Duodenal mucosa (tissue), 2 donors: Measurements from ENCODE around the gene RFX1.
"Not testable (repeated sequence)": the region's sequence is repeated elsewhere in the genome, so short reads cannot be mapped to it uniquely, and the experiment has no call there.

Experiments used
- H3K27ac ChIP-seq: one replicate; pipeline ENCODE4 v1.7.0; 2013; ENCODE audit warnings: low read depth, low read length
- H3K27me3 ChIP-seq, 2 donors: one replicate each; pipeline ENCODE4 v1.7.0; 2013; ENCODE audit warnings: low read length in 2 of 2, control low read depth in 1 of 2; ENCODE audit not compliant: insufficient read depth in 2 of 2, control insufficient read depth in 1 of 2
- H3K36me3 ChIP-seq, 2 donors: one replicate each; pipeline ENCODE4 v1.7.0; 2013; ENCODE audit warnings: low read length in 2 of 2, control low read depth in 1 of 2; ENCODE audit not compliant: insufficient read depth in 2 of 2, control insufficient read depth in 1 of 2
- H3K4me1 ChIP-seq, 2 donors: one replicate each; pipeline ENCODE4 v1.7.0; 2013; ENCODE audit warnings: low read length in 2 of 2, control low read depth in 1 of 2; ENCODE audit not compliant: insufficient read depth in 2 of 2, control insufficient read depth in 1 of 2
- H3K4me3 ChIP-seq, 2 donors: one replicate each; pipeline ENCODE4 v1.7.0; 2013; ENCODE audit warnings: low read length in 2 of 2, low read depth in 1 of 2
- H3K9ac ChIP-seq, 2 donors: one replicate each; pipeline ENCODE4 v1.7.0; 2013; ENCODE audit warnings: low read length in 2 of 2, low read depth in 1 of 2
- H3K9me3 ChIP-seq, 2 donors: one replicate each; pipeline ENCODE4 v1.7.0; 2013; ENCODE audit warnings: low read length in 2 of 2, control low read depth in 1 of 2; ENCODE audit not compliant: control insufficient read depth in 1 of 2

RFX1 gene

GRCh38 chr19:13926715-13927114 lies 79.4 kb downstream of the RFX1 start:
- Histone ChIP-seq H3K27ac (no peak overlapping the region), H3K9ac (no peak overlapping the region), H3K4me3 (no peak overlapping the region), H3K9me3 (no peaks in the 10 kb centered on the region), H3K27me3 (no peaks in the 10 kb centered on the region), H3K4me1 (no peaks in the 10 kb centered on the region), H3K36me3 (peaks cover 18 to 67% of the 10 kb centered on the region in 2 donors)

- H3K36me3 ChIP-seq, result peaks cover 25 to 73% of the 10 kb centered on the region in 2 donors
- no peak overlapping the region for H3K27ac ChIP-seq
- H3K4me1 ChIP-seq, result no peaks in the 10 kb centered on the region
- no peaks in the 10 kb centered on the region for H3K9me3 ChIP-seq
- H3K9ac ChIP-seq, result no peak overlapping the region
- no peaks in the 10 kb centered on the region for H3K27me3 ChIP-seq
- H3K4me3 ChIP-seq, result no peak overlapping the region
These were observed 80.1 kb downstream of the RFX1 start for GRCh38 chr19:13926010-13926409.

- no peaks in the 10 kb centered on the region for H3K27me3 ChIP-seq
- H3K36me3 ChIP-seq, result peaks cover 30 to 80% of the 10 kb centered on the region in 2 donors
- peaks cover 0 to 5% of the 10 kb centered on the region in 2 donors for H3K9me3 ChIP-seq
- H3K9ac ChIP-seq, result no peak overlapping the region
- no peaks in the 10 kb centered on the region for H3K4me1 ChIP-seq
- H3K27ac ChIP-seq, result no peak overlapping the region
- H3K4me3 ChIP-seq, result no peak overlapping the region
These were observed 82.7 kb downstream of the RFX1 start for GRCh38 chr19:13923194-13923987.

- not testable (repeated sequence) for H3K27me3 ChIP-seq, H3K9me3 ChIP-seq, H3K4me3 ChIP-seq, H3K27ac ChIP-seq, H3K4me1 ChIP-seq, H3K9ac ChIP-seq
- peaks cover 27 to 79% of the 10 kb centered on the region in 2 donors for H3K36me3 ChIP-seq
These were observed 84.0 kb downstream of the RFX1 start for GRCh38 chr19:13922118-13922517.

GRCh38 chr19:13920940-13921747 lies 85.0 kb downstream of the RFX1 start:
- Histone ChIP-seq H3K27me3 (no peaks in the 10 kb centered on the region), H3K4me1 (no peaks in the 10 kb centered on the region), H3K36me3 (peaks cover 27 to 78% of the 10 kb centered on the region in 2 donors), H3K9me3 (peaks cover 0 to 5% of the 10 kb centered on the region in 2 donors), H3K9ac (no peak overlapping the region), H3K27ac (no peak overlapping the region), H3K4me3 (no peak overlapping the region)

GRCh38 chr19:13920524-13920923 lies 85.6 kb downstream of the RFX1 start:
- peaks cover 0 to 5% of the 10 kb centered on the region in 2 donors for H3K9me3 ChIP-seq
- peaks cover 27 to 79% of the 10 kb centered on the region in 2 donors for H3K36me3 ChIP-seq
- no peaks in the 10 kb centered on the region for H3K4me1 ChIP-seq
- no peaks in the 10 kb centered on the region for H3K27me3 ChIP-seq
- H3K4me3 ChIP-seq, result no peak overlapping the region
- H3K27ac ChIP-seq, result no peak overlapping the region
- no peak overlapping the region for H3K9ac ChIP-seq

- H3K27ac ChIP-seq, result no peak overlapping the region
- no peak overlapping the region for H3K9ac ChIP-seq
- H3K27me3 ChIP-seq, result no peaks in the 10 kb centered on the region
- no peak overlapping the region for H3K4me3 ChIP-seq
- H3K9me3 ChIP-seq, result peaks cover 0 to 5% of the 10 kb centered on the region in 2 donors
- no peaks in the 10 kb centered on the region for H3K4me1 ChIP-seq
- H3K36me3 ChIP-seq, result peaks cover 21 to 79% of the 10 kb centered on the region in 2 donors
These were observed 87.3 kb downstream of the RFX1 start for GRCh38 chr19:13918726-13919411.

GRCh38 chr19:13917888-13918406 lies 88.2 kb downstream of the RFX1 start:
- no peaks in the 10 kb centered on the region for H3K4me1 ChIP-seq

GRCh38 chr19:13914777-13915176 lies 91.3 kb downstream of the RFX1 start:
- H3K36me3 ChIP-seq, result peaks cover 17 to 73% of the 10 kb centered on the region in 2 donors
- no peaks in the 10 kb centered on the region for H3K27me3 ChIP-seq
- H3K9ac ChIP-seq, result no peak overlapping the region
- H3K9me3 ChIP-seq, result no peaks in the 10 kb centered on the region
- H3K4me3 ChIP-seq, result no peak overlapping the region
- no peak overlapping the region for H3K27ac ChIP-seq
- peaks cover 1 to 2% of the 10 kb centered on the region in 2 donors for H3K4me1 ChIP-seq

More at GRCh38 chr19:13917888-13918406, 88.2 kb downstream of the RFX1 start:
- Histone ChIP-seq H3K27ac (no peak overlapping the region), H3K27me3 (no peaks in the 10 kb centered on the region), H3K9me3 (peaks cover 0 to 5% of the 10 kb centered on the region in 2 donors), H3K9ac (no peak overlapping the region), H3K4me3 (no peak overlapping the region), H3K36me3 (peaks cover 22 to 78% of the 10 kb centered on the region in 2 donors)
